HL-60 (cell line): ENCODE data around the gene GMNN.

Source experiments
- DNase-seq, 2 experiments: peaks; one replicate each; pipeline ENCODE4 v3.0.0-alpha.2; 2010 to 2020; ENCODE audit warnings: low read depth in 1 of 2, low spot score in 1 of 2
- H3K27ac ChIP-seq: fragments of 250-450 bp; sonication (Bioruptor Pico); replicated peaks from 2 replicates; pipeline ENCODE4 v1.5.1; 2020; ENCODE audit warnings: mild to moderate bottlenecking, moderate library complexity
- H3K27me3 ChIP-seq: fragments of 250-450 bp; sonication (Bioruptor Pico); 2 replicates; pipeline ENCODE4 v1.5.1; 2021; ENCODE audit warnings: mild to moderate bottlenecking, moderate library complexity; ENCODE audit not compliant: insufficient read depth, poor library complexity, severe bottlenecking
- H3K4me3 ChIP-seq: replicated peaks from 2 replicates; pipeline ENCODE4 v1.5.1; 2011; ENCODE audit warnings: mild to moderate bottlenecking, control low read depth, low read length; ENCODE audit not compliant: insufficient read depth
- GABPA ChIP-seq: IDR thresholded peaks from 2 replicates; pipeline ENCODE4 v1.6.1; 2012; ENCODE audit warnings: low read depth
- POLR2AphosphoS5 ChIP-seq: IDR thresholded peaks from 2 replicates; pipeline ENCODE4 v1.6.1; 2012; ENCODE audit warnings: low read depth
- SPI1 ChIP-seq: IDR thresholded peaks from 2 replicates; pipeline ENCODE4 v1.6.1; 2012; ENCODE audit warnings: low read depth, mild to moderate bottlenecking, borderline replicate concordance
- TF ChIP-seq, protein P1 (sequence below): IDR thresholded peaks from one replicate; pipeline ENCODE4 v1.5.1; 2011; ENCODE audit warnings: low read length, control low read depth, inconsistent platforms; ENCODE audit not compliant: insufficient read depth
- TF ChIP-seq, protein P2 (sequence below): IDR thresholded peaks from 2 replicates; pipeline ENCODE4 v1.6.1; 2012; ENCODE audit warnings: low read depth; ENCODE audit not compliant: insufficient replicate concordance

Gene GMNN

DNA sequence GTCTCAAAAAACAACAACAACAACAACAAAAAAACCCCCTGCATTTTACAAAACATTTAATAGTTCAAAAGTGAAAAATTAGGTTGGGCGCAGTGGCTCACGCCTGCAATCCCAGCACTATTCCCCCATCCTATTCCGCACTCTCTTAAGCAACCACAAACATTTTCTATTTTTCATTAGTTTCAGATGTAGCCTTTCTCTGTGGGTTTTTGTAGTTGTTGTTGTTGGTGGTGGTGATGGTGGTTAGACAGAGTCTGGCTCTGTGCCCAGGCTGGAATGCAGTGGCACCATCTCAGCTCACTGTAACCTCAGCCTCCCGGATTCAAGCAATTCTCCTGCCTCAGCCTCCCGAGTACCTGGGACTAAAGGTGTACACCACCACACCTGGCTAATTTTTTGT lies 6.4 kb upstream of the GMNN start:
- DNase-seq, result no peak
- Histone ChIP-seq H3K27ac (no peak overlapping the region), H3K27me3 (no peaks in the 10 kb centered on the region), H3K4me3 (no peak overlapping the region)
- no peak for TF ChIP-seq POLR2AphosphoS5
- no peak for TF ChIP-seq SPI1
- TF ChIP-seq, protein P1, sequence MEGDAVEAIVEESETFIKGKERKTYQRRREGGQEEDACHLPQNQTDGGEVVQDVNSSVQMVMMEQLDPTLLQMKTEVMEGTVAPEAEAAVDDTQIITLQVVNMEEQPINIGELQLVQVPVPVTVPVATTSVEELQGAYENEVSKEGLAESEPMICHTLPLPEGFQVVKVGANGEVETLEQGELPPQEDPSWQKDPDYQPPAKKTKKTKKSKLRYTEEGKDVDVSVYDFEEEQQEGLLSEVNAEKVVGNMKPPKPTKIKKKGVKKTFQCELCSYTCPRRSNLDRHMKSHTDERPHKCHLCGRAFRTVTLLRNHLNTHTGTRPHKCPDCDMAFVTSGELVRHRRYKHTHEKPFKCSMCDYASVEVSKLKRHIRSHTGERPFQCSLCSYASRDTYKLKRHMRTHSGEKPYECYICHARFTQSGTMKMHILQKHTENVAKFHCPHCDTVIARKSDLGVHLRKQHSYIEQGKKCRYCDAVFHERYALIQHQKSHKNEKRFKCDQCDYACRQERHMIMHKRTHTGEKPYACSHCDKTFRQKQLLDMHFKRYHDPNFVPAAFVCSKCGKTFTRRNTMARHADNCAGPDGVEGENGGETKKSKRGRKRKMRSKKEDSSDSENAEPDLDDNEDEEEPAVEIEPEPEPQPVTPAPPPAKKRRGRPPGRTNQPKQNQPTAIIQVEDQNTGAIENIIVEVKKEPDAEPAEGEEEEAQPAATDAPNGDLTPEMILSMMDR, result no peak
- TF ChIP-seq, protein P2, sequence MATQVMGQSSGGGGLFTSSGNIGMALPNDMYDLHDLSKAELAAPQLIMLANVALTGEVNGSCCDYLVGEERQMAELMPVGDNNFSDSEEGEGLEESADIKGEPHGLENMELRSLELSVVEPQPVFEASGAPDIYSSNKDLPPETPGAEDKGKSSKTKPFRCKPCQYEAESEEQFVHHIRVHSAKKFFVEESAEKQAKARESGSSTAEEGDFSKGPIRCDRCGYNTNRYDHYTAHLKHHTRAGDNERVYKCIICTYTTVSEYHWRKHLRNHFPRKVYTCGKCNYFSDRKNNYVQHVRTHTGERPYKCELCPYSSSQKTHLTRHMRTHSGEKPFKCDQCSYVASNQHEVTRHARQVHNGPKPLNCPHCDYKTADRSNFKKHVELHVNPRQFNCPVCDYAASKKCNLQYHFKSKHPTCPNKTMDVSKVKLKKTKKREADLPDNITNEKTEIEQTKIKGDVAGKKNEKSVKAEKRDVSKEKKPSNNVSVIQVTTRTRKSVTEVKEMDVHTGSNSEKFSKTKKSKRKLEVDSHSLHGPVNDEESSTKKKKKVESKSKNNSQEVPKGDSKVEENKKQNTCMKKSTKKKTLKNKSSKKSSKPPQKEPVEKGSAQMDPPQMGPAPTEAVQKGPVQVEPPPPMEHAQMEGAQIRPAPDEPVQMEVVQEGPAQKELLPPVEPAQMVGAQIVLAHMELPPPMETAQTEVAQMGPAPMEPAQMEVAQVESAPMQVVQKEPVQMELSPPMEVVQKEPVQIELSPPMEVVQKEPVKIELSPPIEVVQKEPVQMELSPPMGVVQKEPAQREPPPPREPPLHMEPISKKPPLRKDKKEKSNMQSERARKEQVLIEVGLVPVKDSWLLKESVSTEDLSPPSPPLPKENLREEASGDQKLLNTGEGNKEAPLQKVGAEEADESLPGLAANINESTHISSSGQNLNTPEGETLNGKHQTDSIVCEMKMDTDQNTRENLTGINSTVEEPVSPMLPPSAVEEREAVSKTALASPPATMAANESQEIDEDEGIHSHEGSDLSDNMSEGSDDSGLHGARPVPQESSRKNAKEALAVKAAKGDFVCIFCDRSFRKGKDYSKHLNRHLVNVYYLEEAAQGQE, result no peak
- no peak for TF ChIP-seq GABPA

DNA sequence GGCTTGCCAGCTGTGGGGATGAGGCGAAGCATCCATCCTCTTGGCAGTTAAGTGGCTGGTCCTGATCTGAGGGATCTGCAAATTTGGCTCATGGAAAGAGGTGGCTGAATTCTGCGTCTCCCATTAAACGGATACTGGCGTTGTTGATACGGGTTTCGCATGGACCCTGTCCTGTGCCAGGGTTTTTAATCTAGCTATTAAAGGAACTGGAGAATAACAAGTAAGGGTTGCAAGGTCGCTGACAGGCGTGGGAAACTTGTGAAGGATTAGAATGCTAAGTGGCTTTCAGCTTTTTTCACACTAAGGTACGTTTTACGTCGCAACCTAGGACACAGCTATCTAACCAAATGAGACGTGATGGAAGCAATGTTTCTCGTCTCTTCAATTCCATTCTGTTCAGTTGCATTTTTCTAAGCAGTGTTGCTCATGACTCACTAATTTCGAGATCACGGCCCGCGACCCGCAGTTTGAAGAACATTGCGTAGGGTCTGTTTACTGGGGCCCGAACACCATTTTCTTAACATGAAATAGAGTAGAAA lies 852 bp downstream of the GMNN start:
- no peak for TF ChIP-seq GABPA
- TF ChIP-seq, protein P1, result no peak
- no peak for TF ChIP-seq POLR2AphosphoS5
- TF ChIP-seq, protein P2, result no peak
- no peak for TF ChIP-seq SPI1
- DNase-seq, result no peak
- Histone ChIP-seq H3K27me3 (no peaks in the 10 kb centered on the region), H3K4me3 (peak overlapping the region; percentile 90), H3K27ac (peak overlapping the region; percentile 99)

DNA sequence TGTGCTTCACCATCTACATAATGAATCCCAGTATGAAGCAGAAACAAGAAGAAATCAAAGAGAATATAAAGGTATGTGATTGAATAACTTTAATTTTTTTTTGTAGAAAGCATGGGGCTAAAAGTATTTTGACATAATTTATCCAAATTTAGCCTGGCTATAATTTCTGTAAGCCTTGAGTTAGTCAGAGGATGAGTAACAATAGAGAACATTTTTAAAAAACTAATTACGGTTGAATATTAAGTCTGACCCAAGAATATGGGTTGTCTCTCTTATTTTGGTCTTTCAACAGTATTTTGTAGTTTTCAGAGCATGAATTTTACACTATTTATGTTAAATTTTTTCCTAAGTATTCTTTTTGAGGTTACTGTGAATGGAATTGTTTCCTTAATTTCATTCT lies 2.5 kb downstream of the GMNN start:
- peak overlapping the region; percentile 90 for H3K4me3 ChIP-seq
- DNase-seq, result no peak
- no peak overlapping the region for H3K27ac ChIP-seq
- H3K27me3 ChIP-seq, result no peaks in the 10 kb centered on the region
- TF ChIP-seq, protein P2, result no peak
- TF ChIP-seq, protein P1, result no peak
- TF ChIP-seq POLR2AphosphoS5 (no peak), SPI1 (no peak), GABPA (no peak)
